ENCODE measurements around the gene KLRG1.
A peak's percentile ranks its signal among the peaks of the same experiment; 100 is the strongest.

Gene KLRG1

GRCh38 chr12:8987163-8987562 lies 2.2 kb upstream of the KLRG1 start:
- no peak for DNase-seq

DNA sequence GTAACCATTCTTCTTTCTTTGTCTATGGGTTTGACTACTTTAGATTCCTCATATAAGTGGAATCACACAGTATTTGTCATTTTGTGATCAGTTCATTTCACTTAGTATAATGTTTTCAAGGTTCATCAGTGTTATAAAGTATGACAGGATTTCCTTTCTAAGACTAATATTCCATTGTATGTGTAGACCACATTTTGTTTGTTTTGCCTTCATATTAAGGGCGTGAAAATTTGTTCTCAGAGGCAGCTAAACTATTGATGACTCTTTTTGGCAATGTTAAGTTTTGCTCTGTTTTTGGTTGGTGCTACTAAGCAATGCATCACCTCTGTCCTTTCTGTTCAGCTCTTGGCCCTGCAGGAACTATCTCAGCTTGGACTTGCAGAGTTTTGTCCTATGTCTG lies 1.7 kb upstream of the KLRG1 start:
- DNase-seq, result no peak

- DNase-seq, result no peak
These were observed 2.3 kb downstream of the KLRG1 start for GRCh38 chr12:8991371-8992345.

GRCh38 chr12:8993827-8994226 lies 4.5 kb downstream of the KLRG1 start:
- DNase-seq, result no peak

DNA sequence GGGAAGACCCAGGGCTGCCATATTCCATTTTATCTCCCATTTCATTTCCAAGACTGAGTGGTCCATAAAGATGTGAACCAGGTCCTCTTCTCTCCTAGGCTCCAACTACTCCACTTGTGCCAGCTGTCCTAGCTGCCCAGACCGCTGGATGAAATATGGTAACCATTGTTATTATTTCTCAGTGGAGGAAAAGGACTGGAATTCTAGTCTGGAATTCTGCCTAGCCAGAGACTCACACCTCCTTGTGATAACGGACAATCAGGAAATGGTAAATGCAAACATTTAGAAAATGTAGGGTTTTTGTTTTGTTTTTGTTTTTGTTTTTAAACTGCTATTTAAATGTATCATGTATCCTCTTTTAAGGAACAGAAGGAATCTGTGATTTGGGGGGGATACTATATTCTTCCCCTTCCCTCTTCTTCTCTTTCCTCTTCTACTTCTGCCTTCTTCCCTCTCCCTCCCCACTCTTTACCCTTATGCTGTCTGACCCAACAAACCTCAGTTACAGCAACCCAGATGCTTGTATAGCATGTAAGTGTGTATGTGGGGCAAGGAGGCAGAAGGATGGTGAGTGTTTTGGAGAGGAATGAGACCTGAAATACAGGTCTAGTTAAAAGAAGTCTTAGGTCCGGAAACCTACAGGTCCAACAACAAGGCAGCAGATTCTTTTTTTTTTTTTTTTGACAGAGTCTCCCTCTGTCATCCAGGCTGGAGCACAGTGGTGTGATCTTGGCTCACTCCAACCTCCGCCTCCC lies 5.9 kb downstream of the KLRG1 start:
- no peak for DNase-seq

DNA sequence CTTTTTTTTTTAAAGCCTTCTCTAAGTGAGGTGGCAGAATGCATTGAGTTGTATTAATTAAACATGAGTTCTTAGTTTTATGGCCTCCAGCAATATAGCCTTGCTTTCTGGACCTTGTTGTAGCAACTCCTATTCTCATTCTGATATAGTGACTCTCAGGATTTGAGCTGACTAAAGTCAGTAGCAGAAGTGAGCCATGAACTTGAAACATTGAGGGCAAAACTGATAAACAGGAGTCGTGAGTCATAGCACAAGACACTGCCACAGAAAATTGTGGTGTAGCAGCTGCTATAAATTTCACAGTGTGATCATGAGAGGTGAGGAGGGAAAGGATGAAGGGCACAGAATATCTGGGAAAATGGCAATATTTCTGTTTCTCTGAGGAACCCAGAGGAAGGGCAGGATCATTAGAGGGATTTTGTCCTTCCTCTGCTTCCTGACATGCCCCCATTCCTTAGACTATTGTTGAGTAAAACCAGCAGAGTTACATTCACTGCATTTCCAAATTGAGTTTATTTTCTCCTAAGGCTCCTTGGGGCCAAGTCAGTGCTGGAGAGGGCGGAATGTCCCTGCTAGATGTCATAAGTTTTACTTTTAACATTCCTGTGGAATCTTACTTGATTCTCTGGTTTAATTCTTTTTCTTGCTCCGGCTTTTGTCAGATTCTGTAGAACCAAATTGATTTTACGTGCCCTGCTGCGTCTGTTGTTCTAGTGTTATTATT lies 7.5 kb downstream of the KLRG1 start:
- no peak for DNase-seq

DNA sequence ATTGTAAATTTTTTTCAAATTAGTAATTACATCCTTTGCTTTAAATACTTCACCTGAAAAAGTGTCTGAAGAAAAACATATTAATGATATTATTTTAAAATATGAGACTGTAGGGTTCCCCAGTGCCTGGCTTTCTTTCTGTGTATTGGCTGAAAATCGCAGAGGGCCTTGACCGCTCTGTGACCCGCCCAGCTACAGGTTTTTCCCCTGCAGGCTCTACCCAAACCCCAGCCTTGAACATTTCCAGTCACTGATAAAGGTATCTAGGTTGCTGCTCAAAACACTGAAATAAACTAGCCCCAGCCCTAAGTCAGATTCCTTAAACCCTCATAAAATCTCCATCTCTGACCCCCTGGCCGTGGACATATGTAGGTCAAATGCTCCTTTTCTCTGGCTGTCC lies 11.9 kb downstream of the KLRG1 start:
- DNase-seq, result no peak

DNA sequence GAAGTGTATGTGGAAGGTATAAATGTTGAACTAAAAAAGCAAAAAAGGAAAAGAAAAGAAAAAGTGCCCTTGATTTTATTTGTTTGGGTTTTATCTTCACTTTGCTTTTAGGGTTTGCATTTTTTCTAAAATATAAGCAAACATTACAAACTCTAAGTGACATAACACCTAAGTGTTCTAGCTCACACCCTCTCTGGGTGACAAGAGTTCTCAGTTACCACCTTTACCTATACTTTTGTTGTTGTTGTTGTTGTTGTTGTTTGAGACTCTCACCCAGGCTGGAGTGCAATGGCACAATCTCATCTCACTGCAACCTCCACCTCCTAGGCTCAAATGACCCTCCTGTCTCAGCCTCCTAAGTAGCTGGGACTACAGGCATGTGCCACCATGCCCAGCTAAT lies 13.0 kb downstream of the KLRG1 start:
- no peak for DNase-seq

DNA sequence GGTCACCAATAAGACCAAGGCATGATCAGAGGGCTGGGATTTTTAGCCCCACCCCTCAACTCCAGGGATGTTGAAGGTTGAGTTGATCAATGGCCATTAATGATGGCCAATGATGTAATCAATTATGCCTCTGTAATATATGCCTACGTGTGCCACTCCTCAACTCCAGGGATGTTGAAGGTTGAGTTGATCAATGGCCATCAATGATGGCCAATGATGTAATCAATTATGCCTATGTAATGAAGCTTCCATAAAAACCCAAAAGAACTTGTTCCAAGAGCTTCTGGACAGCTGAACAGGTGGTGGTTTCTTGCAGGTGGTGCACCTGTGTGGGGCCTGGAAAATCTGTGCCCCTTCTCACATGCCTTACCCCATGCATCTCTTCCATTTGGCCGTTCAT lies 33.2 kb downstream of the KLRG1 start:
- no peak for DNase-seq

DNA sequence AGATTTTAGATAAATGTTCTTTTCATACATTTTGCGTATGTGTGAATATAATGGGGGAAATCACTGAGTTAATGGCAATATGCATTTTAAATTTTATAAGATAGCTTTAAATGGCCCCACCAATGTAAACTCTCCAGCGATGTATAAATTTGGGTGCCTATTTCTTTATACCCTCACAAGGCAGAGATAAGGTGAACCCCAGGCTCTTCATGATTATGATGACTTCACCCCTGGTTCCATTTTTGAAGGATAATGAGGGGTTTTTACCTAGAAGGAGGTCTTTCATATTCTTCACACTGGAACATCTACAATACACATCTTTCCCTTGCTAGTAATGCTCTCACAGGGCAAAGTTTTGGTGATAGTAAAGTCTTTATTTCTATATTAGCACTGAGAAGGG lies 35.2 kb downstream of the KLRG1 start:
- no peak for DNase-seq

GRCh38 chr12:9027161-9028059 lies 38.1 kb downstream of the KLRG1 start:
- no peak for DNase-seq

DNA sequence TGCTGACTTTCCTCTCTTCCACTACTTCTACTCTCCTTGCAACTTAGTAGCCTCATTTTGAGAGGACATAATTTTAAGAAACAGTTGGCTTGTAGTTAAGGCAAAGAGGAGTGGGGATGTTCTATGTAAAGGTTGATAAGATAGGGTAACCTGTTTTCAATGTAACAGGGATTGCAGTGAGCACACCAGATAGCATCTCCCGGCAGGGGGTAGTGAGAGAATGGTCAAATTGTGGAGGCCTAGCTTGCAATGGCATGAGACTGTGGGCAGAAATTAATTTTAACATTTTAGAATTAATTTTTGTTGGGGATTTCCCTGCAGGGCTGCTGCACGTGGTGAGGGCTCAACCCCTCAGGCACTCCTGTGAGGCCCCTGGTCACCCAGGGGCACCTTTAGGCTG lies 41.4 kb downstream of the KLRG1 start:
- DNase-seq, result no peak

GRCh38 chr12:9032202-9032964 lies 43.0 kb downstream of the KLRG1 start:
- DNase-seq, result no peak

- no peak for DNase-seq
These were observed 44.0 kb downstream of the KLRG1 start for GRCh38 chr12:9033265-9033887.

DNA sequence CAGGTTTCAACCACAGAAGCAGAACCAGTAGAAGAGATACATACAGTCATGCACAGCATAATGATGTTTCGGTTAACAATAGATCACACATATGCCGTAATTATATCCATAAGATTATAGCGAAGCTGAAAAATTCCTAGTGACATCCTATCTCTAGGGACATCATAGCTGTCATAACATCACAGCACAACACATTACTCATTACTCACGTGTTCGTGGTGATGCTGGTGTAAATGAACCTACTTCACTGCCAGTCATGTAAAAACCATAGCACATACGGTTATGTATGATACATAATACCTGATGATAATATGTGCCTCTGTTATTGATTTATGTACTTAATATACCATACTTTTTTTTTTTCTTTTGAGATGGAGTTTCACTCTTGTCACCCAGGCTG lies 44.7 kb downstream of the KLRG1 start:
- no peak for DNase-seq

DNA sequence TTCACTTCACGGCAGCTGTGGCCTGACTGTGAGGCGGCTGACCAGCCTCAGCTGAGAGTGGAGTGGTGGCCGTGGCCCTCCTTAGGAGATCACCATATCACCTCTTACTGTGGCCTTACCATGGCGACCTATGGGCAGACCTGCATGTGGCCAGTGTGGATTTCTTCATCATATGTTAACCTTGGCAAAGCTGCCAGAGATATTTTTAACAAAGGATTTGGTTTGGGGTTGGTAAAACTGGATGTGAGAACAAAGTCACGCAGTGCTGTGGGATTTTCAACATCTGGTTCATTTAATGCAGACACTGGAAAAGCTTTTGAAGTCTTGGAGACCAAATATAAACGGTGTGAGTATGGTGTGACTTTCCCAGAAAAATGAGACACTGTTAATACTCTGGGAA lies 46.9 kb downstream of the KLRG1 start:
- no peak for DNase-seq

DNA sequence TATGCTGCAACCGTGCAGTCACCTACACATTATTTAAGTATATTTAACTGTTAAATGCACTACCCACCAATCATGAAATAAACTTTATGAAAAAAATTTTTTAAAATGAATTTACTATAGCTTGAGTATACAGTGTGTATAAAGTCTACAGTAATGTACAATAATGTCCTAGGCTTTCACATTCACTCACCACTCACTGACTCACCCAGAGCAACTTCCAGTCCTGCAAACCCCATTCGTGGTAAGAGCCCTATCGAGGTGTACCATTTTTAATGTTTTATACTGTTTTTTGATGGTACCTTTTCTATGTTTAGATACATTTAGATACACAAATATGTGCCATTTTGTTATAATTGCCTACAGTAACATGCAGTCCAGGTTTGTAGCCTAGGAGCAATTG lies 48.1 kb downstream of the KLRG1 start:
- DNase-seq, result no peak

- DNase-seq, result peak; percentile 5
These were observed 50.1 kb downstream of the KLRG1 start for GRCh38 chr12:9039397-9039977.

GRCh38 chr12:9040484-9041186 lies 51.3 kb downstream of the KLRG1 start:
- no peak for DNase-seq

- no peak for DNase-seq
These were observed 52.0 kb downstream of the KLRG1 start for GRCh38 chr12:9041321-9041720.
